Naive thymus-derived CD4-positive, alpha-beta T cell (primary cell): ENCODE measurements around the gene ATP6V0D1. TPM values are rescaled to one million over a fixed set of nuclear protein-coding genes. Genes with fewer than 3 reads are reported as not detected.
A peak's percentile ranks its signal among the peaks of the same experiment; 100 is the strongest.

ENCODE experiments used
- ATAC-seq: fragments of 150-1000 bp; cut with Tn5 transposase; 2 replicates; pipeline ENCODE4 v1.10.0; 2021; ENCODE audit warnings: mild to moderate bottlenecking, moderate library complexity
- CTCF ChIA-PET: fragments of 350-600 bp; sonication (Branson Sonifier 250); formaldehyde crosslinking; loops from one replicate; lab custom pipeline; 2021; ENCODE audit warnings: antibody characterized with exemption; lab: Charles Lee
- POLR2A ChIA-PET: fragments of 350-600 bp; sonication (Branson Sonifier 250); formaldehyde crosslinking; loops from one replicate; lab custom pipeline; 2021; ENCODE audit warnings: antibody characterized with exemption, inconsistent platforms; lab: Charles Lee
- DNase-seq, 9 donors: peaks; one replicate each; pipeline versions ENCODE4 v3.0.0 to v3.0.0-alpha.2; 2020 to 2022; ENCODE audit warnings: mixed read lengths in 1 of 9
- H3K27ac ChIP-seq: one replicate; pipeline ENCODE4 v1.7.0; 2013; ENCODE audit warnings: mild to moderate bottlenecking, low read depth, low read length, moderate library complexity
- H3K27me3 ChIP-seq, 2 donors: one replicate each; pipeline ENCODE4 v1.7.0; 2013; ENCODE audit warnings: low read length in 2 of 2, mild to moderate bottlenecking in 2 of 2, moderate library complexity in 2 of 2; ENCODE audit not compliant: control insufficient read depth in 2 of 2, insufficient read depth in 2 of 2
- H3K36me3 ChIP-seq, 3 experiments: 1 replicate in 2 of 3; 2 replicates in 1 of 3; pipeline ENCODE4 v1.7.0; 2013; ENCODE audit warnings: low read length in 3 of 3, mild to moderate bottlenecking in 3 of 3, moderate library complexity in 1 of 3; ENCODE audit not compliant: insufficient read depth in 3 of 3, control insufficient read depth in 2 of 3
- H3K4me1 ChIP-seq, 2 donors: one replicate each; pipeline ENCODE4 v1.7.0; 2013; ENCODE audit warnings: low read length in 2 of 2, mild to moderate bottlenecking in 2 of 2, moderate library complexity in 1 of 2; ENCODE audit not compliant: control insufficient read depth in 2 of 2, insufficient read depth in 2 of 2
- H3K4me3 ChIP-seq: 2 replicates; pipeline ENCODE4 v1.7.0; 2013; ENCODE audit warnings: mild to moderate bottlenecking, low read length
- H3K9me3 ChIP-seq, 3 experiments: 1 replicate in 2 of 3; 2 replicates in 1 of 3; pipeline ENCODE4 v1.7.0; 2013; ENCODE audit warnings: low read length in 3 of 3; ENCODE audit not compliant: control insufficient read depth in 2 of 3
- H3K27ac Mint-ChIP-seq, 9 donors: one replicate each; pipeline ENCODE4 v1.8.0; 2020 to 2022; ENCODE audit warnings: mixed read lengths in 9 of 9, mild to moderate bottlenecking in 8 of 9, moderate library complexity in 5 of 9, inconsistent platforms in 2 of 9
- H3K27me3 Mint-ChIP-seq, 5 donors: one replicate each; pipeline ENCODE4 v1.8.0; 2021 to 2022; ENCODE audit warnings: mixed read lengths in 5 of 5, mild to moderate bottlenecking in 1 of 5
- H3K36me3 Mint-ChIP-seq, 5 donors: one replicate each; pipeline ENCODE4 v1.8.0; 2020 to 2022; ENCODE audit warnings: mixed read lengths in 5 of 5, mild to moderate bottlenecking in 3 of 5, inconsistent platforms in 1 of 5
- H3K4me1 Mint-ChIP-seq, 7 donors: one replicate each; pipeline ENCODE4 v1.8.0; 2020 to 2022; ENCODE audit warnings: mixed read lengths in 7 of 7, mild to moderate bottlenecking in 3 of 7, inconsistent platforms in 1 of 7
- H3K4me3 Mint-ChIP-seq, 10 donors: one replicate each; pipeline ENCODE4 v1.8.0; 2020 to 2022; ENCODE audit warnings: mild to moderate bottlenecking in 10 of 10, mixed read lengths in 10 of 10, moderate library complexity in 6 of 10, inconsistent platforms in 2 of 10
- H3K9me3 Mint-ChIP-seq, 11 donors: one replicate each; pipeline ENCODE4 v1.8.0; 2020 to 2022; ENCODE audit warnings: mixed read lengths in 11 of 11, mild to moderate bottlenecking in 4 of 11, inconsistent platforms in 1 of 11, moderate library complexity in 1 of 11
- intact Hi-C, 2 donors: fragments of 100-400 bp; cut with micrococcal nuclease; formaldehyde crosslinking; loops; one replicate each; pipeline ENCODE4 v1.15.1; 2023
- polyA plus RNA-seq, 2 donors: library from polyadenylated mRNA; unstranded; fragments of 300-500 nt; fragmentation: Illumina TruSeq; gene quantifications; one replicate each; pipeline ENCODE4 v1.2.3, GENCODE V29; 2021
- total RNA-seq, 6 experiments: library from RNA in 5 of 6; stranded (reverse) in 5 of 6; gene quantifications; 1 replicate in 5 of 6; 2 replicates in 1 of 6; pipeline ENCODE4 v1.2.3 and lab custom pipeline; 2021 to 2026

ATP6V0D1 gene
- total and polyA plus RNA-seq, 7 experiments from 2014 or later: 35.8 to 104 (median 58.2) TPM

DNA sequence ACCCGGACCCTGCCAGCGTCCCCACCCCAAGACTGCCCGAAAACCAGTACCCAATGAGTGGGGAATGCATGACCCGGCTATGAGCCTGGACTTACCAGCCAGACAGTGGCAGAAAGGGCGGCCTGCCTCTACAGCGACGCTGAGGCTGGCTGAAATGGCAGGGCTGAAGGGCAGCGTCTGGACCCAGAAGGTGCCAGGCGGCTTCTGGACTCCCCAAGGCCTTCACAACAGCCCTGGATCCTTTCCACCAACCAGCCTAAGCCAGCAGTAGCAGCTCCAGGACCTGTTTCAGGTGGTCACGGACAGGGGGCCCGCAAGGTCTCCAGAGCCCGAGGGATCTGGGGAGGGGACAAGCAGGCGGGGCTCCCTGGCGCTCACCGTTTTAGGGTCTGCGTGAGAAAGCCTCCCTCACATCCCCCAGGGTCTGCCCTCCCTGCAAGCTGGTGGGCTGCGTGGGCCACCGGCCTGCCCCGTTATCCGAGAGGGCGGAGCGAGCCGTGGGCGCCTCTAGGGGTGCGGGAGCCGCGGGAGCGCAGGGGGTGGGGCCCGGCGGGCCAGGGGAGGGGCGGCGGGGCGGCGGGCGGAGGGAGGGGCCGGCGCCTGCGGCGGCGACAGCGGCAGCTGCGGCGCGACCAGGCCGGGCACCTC lies 47.4 kb upstream of the ATP6V0D1 start, which contains the start of gene RIPOR1:
Gene RIPOR1, plus strand, starts transcription at position 608 of the 648 bp plus-strand sequence. CDS start 9,618 bp downstream, outside the sequence.
- intact Hi-C loops: loop anchor here in 1 of 2 donors (10.0 kb wide), 1 partner anchor 316 kb away; the partner anchor contains the start of genes CENPT, NUTF2 and THAP11
- H3K4me1 Mint-ChIP-seq: peaks cover 17 to 29% (median 21%) of the 10 kb centered on the region in 7 donors
- Histone ChIP-seq H3K36me3 (no peaks in the 10 kb centered on the region), H3K27ac (peak within 1 kb of the TSS; percentile 62), H3K27me3 (peaks cover 4 to 9% of the 10 kb centered on the region in 2 donors), H3K4me1 (peaks cover 11 to 22% of the 10 kb centered on the region in 2 donors), H3K9me3 (no peaks in the 10 kb centered on the region), H3K4me3 (peak within 1 kb of the TSS; percentile 53)
- CTCF ChIA-PET: interaction anchor here (1.0 to 6.0 kb wide), 4 partner anchors 7 to 144 kb away, joined by 3 to 48 read pairs (median 4); partner anchors contain the start of genes C16orf86, CTCF and ENKD1
- no peaks in the 10 kb centered on the region for H3K36me3 Mint-ChIP-seq
- ATAC-seq: peak; percentile 69
- H3K27ac Mint-ChIP-seq: peak within 1 kb of the TSS in 3 of 9 donors; percentile 6 to 78 (median 29)
- peak in 2 of 9 donors; percentile 35 to 68 for DNase-seq
- peaks cover 0 to 2% (median 0%) of the 10 kb centered on the region in 11 donors for H3K9me3 Mint-ChIP-seq
- POLR2A ChIA-PET: interaction anchor here (1.4 to 2.9 kb wide), 4 partner anchors 10 to 26 kb away, joined by 3 to 12 read pairs (median 10); no protein-coding TSS in a partner anchor
- peaks cover 0 to 65% (median 11%) of the 10 kb centered on the region in 5 donors for H3K27me3 Mint-ChIP-seq
- H3K4me3 Mint-ChIP-seq: peak within 1 kb of the TSS; percentile 77 to 90 (median 82)

DNA sequence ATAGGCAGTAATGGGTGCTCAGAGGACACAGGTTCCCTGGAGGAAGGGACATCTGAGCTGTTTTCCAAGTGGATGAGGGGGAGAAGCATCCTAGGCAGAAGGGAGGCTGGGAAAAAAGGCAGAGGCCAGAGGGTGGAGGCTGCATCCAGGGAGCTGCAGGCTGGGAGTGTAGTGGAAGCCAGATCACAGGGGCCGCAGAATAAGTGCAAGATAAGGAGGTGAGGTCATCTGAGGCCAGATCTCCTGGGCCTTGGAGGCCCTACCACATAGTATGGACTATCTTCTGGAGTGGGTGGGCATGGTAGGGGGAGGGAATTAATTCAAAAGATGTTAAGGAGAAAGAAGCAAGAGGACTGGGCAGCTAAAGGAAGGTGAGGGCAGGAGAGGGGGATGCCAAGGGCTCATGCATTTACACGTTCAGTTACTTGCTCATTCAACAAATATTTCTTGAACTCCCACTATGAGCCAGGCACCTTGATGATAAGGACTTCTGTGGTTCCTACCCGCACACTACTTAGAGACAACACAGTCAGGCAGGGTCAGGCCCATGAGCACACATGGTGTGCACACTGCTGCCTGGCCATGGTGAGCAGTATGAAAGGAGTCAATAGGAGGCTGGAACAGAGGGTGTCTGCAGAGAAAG lies 45.3 kb upstream of the ATP6V0D1 start:
- Histone ChIP-seq H3K27ac (no peak overlapping the region), H3K4me3 (no peak overlapping the region), H3K9me3 (no peaks in the 10 kb centered on the region), H3K4me1 (peaks cover 16 to 23% of the 10 kb centered on the region in 2 donors), H3K36me3 (no peaks in the 10 kb centered on the region), H3K27me3 (peaks cover 4 to 9% of the 10 kb centered on the region in 2 donors)
- DNase-seq: no peak
- H3K9me3 Mint-ChIP-seq: peaks cover 0 to 2% (median 0%) of the 10 kb centered on the region in 11 donors
- peaks cover 9 to 31% (median 22%) of the 10 kb centered on the region in 7 donors for H3K4me1 Mint-ChIP-seq
- ChIA-PET POLR2A (interaction anchor here (0.9 to 2.7 kb wide), 5 partner anchors 11 to 587 kb away, joined by 3 to 10 read pairs (median 4); no protein-coding TSS in a partner anchor), CTCF (interaction anchor here (0.8 to 1.3 kb wide), 3 partner anchors 9 to 133 kb away, joined by 3 to 4 read pairs (median 3); partner anchors contain the start of gene ACD)
- H3K36me3 Mint-ChIP-seq: no peaks in the 10 kb centered on the region
- no peak for ATAC-seq
- intact Hi-C loops: loop anchor here in 1 of 2 donors (10.0 kb wide), 1 partner anchor 319 kb away; the partner anchor contains the start of genes CENPT, NUTF2 and THAP11
- H3K4me3 Mint-ChIP-seq: peak overlapping the region in 6 of 10 donors; percentile 20 to 56 (median 40)
- H3K27me3 Mint-ChIP-seq: peaks cover 0 to 54% (median 7%) of the 10 kb centered on the region in 5 donors
- H3K27ac Mint-ChIP-seq: peak overlapping the region in 2 of 9 donors; percentile 30 to 67

DNA sequence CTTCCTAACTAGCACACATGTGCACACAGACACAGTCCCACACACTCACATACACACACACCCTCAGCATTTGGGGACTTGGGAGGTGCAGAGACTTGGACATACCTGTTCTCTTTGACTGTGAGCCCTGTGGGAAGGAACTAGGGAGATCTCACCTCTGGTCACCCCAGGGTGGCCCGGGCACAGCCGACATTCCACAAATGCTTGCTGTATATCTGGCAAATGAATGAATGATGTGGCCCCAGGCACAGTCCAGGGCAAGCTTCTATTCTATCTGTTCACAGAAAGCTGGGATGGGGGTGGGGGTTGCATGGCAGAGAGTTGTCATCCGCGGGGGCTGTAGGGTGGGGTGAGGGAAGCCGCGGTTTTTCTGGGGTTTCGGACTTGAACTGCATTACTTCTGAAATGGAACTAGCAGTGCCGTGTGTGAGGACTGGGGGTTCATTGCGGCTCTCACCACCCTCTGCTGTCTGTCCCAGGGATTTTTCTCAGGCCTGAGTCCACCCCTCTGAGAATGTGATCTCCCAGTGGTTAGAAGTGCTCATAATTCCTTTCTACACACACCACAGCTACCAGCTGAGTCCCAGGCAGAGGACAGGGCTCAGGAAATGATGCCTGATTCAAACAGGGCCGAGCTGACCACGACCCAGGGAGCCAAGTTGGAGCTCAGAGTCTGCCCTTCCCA lies 44.4 kb upstream of the ATP6V0D1 start:
- ChIA-PET POLR2A (interaction anchor here (1.0 to 2.7 kb wide), 4 partner anchors 12 to 586 kb away, joined by 3 to 10 read pairs (median 6); no protein-coding TSS in a partner anchor), CTCF (interaction anchor here (0.5 to 1.3 kb wide), 6 partner anchors 9 to 406 kb away, joined by 3 to 4 read pairs (median 4); partner anchors contain the start of genes ACD, CTCF and CTRL)
- Histone ChIP-seq H3K27ac (no peak overlapping the region), H3K27me3 (peaks cover 1 to 5% of the 10 kb centered on the region in 2 donors), H3K4me3 (no peak overlapping the region), H3K9me3 (no peaks in the 10 kb centered on the region), H3K36me3 (no peaks in the 10 kb centered on the region), H3K4me1 (peaks cover 17 to 19% of the 10 kb centered on the region in 2 donors)
- Mint-ChIP-seq H3K27me3 (peaks cover 0 to 45% (median 5%) of the 10 kb centered on the region in 5 donors), H3K27ac (no peak overlapping the region), H3K9me3 (peaks cover 0 to 2% (median 0%) of the 10 kb centered on the region in 11 donors), H3K4me3 (no peak overlapping the region), H3K36me3 (no peaks in the 10 kb centered on the region), H3K4me1 (peaks cover 10 to 28% (median 23%) of the 10 kb centered on the region in 7 donors)
- DNase-seq (no peak), ATAC-seq (no peak)
- intact Hi-C loops: loop anchor here in 1 of 2 donors (10.0 kb wide), 1 partner anchor 319 kb away; the partner anchor contains the start of genes CENPT, NUTF2 and THAP11

DNA sequence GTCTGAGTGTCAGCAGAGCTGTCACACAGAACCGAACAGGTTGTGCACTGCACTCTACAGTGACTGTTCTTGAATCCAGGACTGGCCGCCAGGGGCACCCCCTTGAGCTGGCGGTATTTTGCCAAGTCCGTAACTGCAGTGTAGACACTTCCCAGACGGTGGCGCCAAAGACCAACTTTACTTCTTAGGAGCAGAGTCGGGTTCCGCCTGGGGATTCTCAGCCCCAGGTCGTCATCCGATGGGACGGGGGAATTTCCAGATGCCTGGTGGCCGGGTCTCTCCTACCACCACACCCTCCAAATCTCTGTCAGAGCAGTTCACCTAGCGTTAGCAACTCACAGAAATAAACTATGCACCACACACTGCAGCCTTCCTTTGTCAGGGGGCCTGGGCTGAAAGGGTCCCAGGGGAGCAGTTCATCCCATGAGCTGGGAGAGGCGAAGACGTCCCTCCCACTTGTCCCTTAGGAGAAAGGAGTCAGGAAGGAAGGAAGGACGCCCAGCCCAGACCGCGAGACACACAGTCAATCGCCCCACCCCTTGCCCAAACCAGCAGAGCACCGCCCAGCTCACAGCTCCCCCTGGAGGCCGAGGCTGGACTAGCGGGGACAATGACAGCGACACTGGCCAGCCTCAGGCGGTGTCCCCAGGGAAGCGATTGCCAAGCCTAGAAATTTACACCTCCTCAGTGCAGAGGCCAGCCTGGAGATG lies 40.3 kb upstream of the ATP6V0D1 start:
- Histone ChIP-seq H3K9me3 (no peaks in the 10 kb centered on the region), H3K4me3 (peak overlapping the region; percentile 92), H3K27ac (peak overlapping the region; percentile 87), H3K36me3 (no peaks in the 10 kb centered on the region), H3K27me3 (no peaks in the 10 kb centered on the region), H3K4me1 (peaks cover 6 to 9% of the 10 kb centered on the region in 2 donors)
- Mint-ChIP-seq H3K9me3 (peaks cover 0 to 2% (median 0%) of the 10 kb centered on the region in 11 donors), H3K27ac (peak overlapping the region; percentile 91 to 99 (median 96)), H3K4me1 (peaks cover 14 to 35% (median 23%) of the 10 kb centered on the region in 7 donors), H3K36me3 (peaks cover 0 to 1% (median 0%) of the 10 kb centered on the region in 5 donors), H3K27me3 (peaks cover 0 to 28% (median 0%) of the 10 kb centered on the region in 5 donors), H3K4me3 (peak overlapping the region; percentile 86 to 94 (median 92))
- peak; percentile 94 for ATAC-seq
- POLR2A ChIA-PET: interaction anchor here (0.6 to 2.8 kb wide), 24 partner anchors 8 to 285 kb away, joined by 3 to 23 read pairs (median 4); partner anchors contain the start of genes ACD, ATP6V0D1, CARMIL2 and CTCF
- DNase-seq: peak; percentile 88 to 97 (median 93)
- intact Hi-C loops: loop anchor here (1.0 to 10.0 kb wide), 19 partner anchors 16 to 541 kb away; partner anchors contain the start of genes CARMIL2 (in 2 of the 2), CTCF (in 2 of the 2), RANBP10 (in 2 of the 2) and TSNAXIP1 (in 2 of the 2)
- CTCF ChIA-PET: interaction anchor here (0.6 to 3.7 kb wide), 53 partner anchors 9 to 791 kb away, joined by 3 to 80 read pairs (median 5); partner anchors contain the start of genes AGRP, ATP6V0D1, C16orf86 and CARMIL2

DNA sequence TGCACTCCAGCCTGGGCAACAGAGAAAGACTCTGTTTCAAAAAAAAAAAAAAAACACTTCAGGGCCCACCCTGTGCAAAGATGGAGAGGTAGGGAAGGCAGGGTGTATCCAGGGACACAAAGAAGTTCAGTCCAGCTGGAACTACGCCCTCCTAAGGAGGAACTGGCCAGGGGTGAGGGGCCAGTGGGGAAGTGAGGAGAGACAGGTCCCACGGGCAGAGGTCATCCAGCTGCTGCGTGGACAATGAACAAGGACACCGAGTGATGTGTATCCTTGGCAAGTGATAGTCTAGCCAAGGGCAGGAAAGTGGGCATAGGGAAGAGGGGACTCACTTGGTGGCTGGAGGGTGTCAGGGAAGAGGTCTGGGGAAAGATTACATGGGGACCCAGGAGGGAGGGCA lies 38.3 kb upstream of the ATP6V0D1 start:
- no peak for ATAC-seq
- Histone ChIP-seq H3K9me3 (no peaks in the 10 kb centered on the region), H3K36me3 (no peaks in the 10 kb centered on the region), H3K27me3 (no peaks in the 10 kb centered on the region), H3K4me1 (peaks cover 6 to 12% of the 10 kb centered on the region in 2 donors), H3K27ac (no peak overlapping the region), H3K4me3 (no peak overlapping the region)
- CTCF ChIA-PET: interaction anchor here (0.9 to 2.7 kb wide), 4 partner anchors 24 to 150 kb away, joined by 4 to 80 read pairs (median 34); partner anchors contain the start of genes C16orf86, CARMIL2 and ENKD1
- no peak for DNase-seq
- peak overlapping the region in 4 of 9 donors; percentile 7 to 56 (median 42) for H3K27ac Mint-ChIP-seq
- H3K4me3 Mint-ChIP-seq: peak overlapping the region in 1 of 10 donors; percentile 47
- peaks cover 16 to 39% (median 29%) of the 10 kb centered on the region in 7 donors for H3K4me1 Mint-ChIP-seq
- intact Hi-C loops: no loop called here
- H3K9me3 Mint-ChIP-seq: no peaks in the 10 kb centered on the region
- peaks cover 0 to 1% (median 0%) of the 10 kb centered on the region in 5 donors for H3K36me3 Mint-ChIP-seq
- POLR2A ChIA-PET: no interaction called here
- H3K27me3 Mint-ChIP-seq: peaks cover 0 to 12% (median 0%) of the 10 kb centered on the region in 5 donors
